IMR-90 (cell line): ENCODE results near the gene STRA6. TPM values are rescaled to one million over a fixed set of nuclear protein-coding genes. Genes with fewer than 3 reads are reported as not detected.
A peak's percentile ranks its signal among the peaks of the same experiment; 100 is the strongest.

Experiments used
- ATAC-seq: fragments of 200-7000 bp; cut with Tn5 transposase; 2 replicates; pipeline ENCODE4 v1.9.1; 2020; ENCODE audit warnings: low read depth, mild to moderate bottlenecking, moderate library complexity
- BruUV-seq: library from RNA; stranded (reverse); fragments of 400-500 nt; replicated peaks from 2 replicates; lab custom pipeline; 2021; lab: Mats Ljungman, UMichigan
- CTCF ChIA-PET: fragments of 300-600 bp; formaldehyde crosslinking; extraction: SDS; loops from one replicate; lab custom pipeline; 2021; ENCODE audit warnings: antibody characterized with exemption; lab: Yijun Ruan, JAX
- POLR2A ChIA-PET: fragments of 300-600 bp; sonication (Branson Sonifier 250); formaldehyde crosslinking; loops from one replicate; lab custom pipeline; 2022; ENCODE audit warnings: antibody characterized with exemption; ENCODE audit not compliant: unreplicated experiment; lab: Charles Lee
- DNase-seq: peaks from one replicate; pipeline ENCODE4 v3.0.0; 2013
- H2AFZ ChIP-seq: replicated peaks from 2 replicates; pipeline ENCODE3; 2013; ENCODE audit warnings: low read length, mild to moderate bottlenecking; ENCODE audit not compliant: poor library complexity
- H2AK5ac ChIP-seq: 2 replicates; pipeline ENCODE4 v1.6.1; 2013; ENCODE audit warnings: low read depth, low read length, inconsistent platforms
- H2AK9ac ChIP-seq: replicated peaks from 2 replicates; pipeline ENCODE3; 2013; ENCODE audit warnings: mild to moderate bottlenecking, low read depth, low read length, moderate library complexity; ENCODE audit not compliant: poor library complexity
- H2BK120ac ChIP-seq: 2 replicates; pipeline ENCODE4 v1.6.1; 2013; ENCODE audit warnings: low read depth, low read length, inconsistent platforms
- H2BK15ac ChIP-seq: 3 replicates; pipeline ENCODE4 v1.6.1; 2013; ENCODE audit warnings: low read depth, low read length, inconsistent platforms
- H2BK20ac ChIP-seq: 2 replicates; pipeline ENCODE4 v1.6.1; 2013; ENCODE audit warnings: low read depth, mild to moderate bottlenecking, inconsistent platforms, low read length, moderate library complexity
- H2BK5ac ChIP-seq: 2 replicates; pipeline ENCODE4 v1.6.1; 2013; ENCODE audit warnings: mild to moderate bottlenecking, low read depth, low read length, inconsistent platforms; ENCODE audit not compliant: poor library complexity, severe bottlenecking
- H3K14ac ChIP-seq: replicated peaks from 2 replicates; pipeline ENCODE4 v1.6.1; 2013; ENCODE audit warnings: low read depth, low read length, inconsistent platforms
- H3K18ac ChIP-seq: 2 replicates; pipeline ENCODE4 v1.6.1; 2013; ENCODE audit warnings: low read depth, low read length, control low read depth
- H3K23ac ChIP-seq: 2 replicates; pipeline ENCODE4 v1.6.1; 2013; ENCODE audit warnings: low read depth, low read length, inconsistent platforms
- H3K27ac ChIP-seq: 2 replicates; pipeline ENCODE4 v1.5.1; 2013; ENCODE audit warnings: mild to moderate bottlenecking, control low read depth, low read length; ENCODE audit not compliant: insufficient read depth
- H3K27me3 ChIP-seq: 2 replicates; pipeline ENCODE4 v1.6.1; 2013; ENCODE audit warnings: low read length; ENCODE audit not compliant: control insufficient read depth, insufficient read depth
- H3K36me3 ChIP-seq: 2 replicates; pipeline ENCODE4 v1.6.1; 2013; ENCODE audit warnings: low read length, mixed read lengths; ENCODE audit not compliant: control insufficient read depth, insufficient read depth
- H3K4ac ChIP-seq: 2 replicates; pipeline ENCODE4 v1.6.1; 2013; ENCODE audit warnings: low read depth, low read length, inconsistent platforms
- H3K4me1 ChIP-seq: 2 replicates; pipeline ENCODE4 v1.6.1; 2013; ENCODE audit warnings: low read length, mixed read lengths; ENCODE audit not compliant: control insufficient read depth, insufficient read depth
- H3K4me2 ChIP-seq: 2 replicates; pipeline ENCODE4 v1.6.1; 2013; ENCODE audit warnings: low read depth, mild to moderate bottlenecking, control low read depth, low read length, moderate library complexity
- H3K4me3 ChIP-seq: 2 replicates; pipeline ENCODE4 v1.5.1; 2013; ENCODE audit warnings: low read depth, mild to moderate bottlenecking, control low read depth, low read length, moderate library complexity; ENCODE audit not compliant: insufficient read depth
- H3K56ac ChIP-seq: 2 replicates; pipeline ENCODE4 v1.6.1; 2013; ENCODE audit warnings: low read length, inconsistent platforms; ENCODE audit not compliant: insufficient read depth; ENCODE audit errors: extremely low read depth
- H3K79me1 ChIP-seq, 2 experiments: 2 replicates each; pipeline ENCODE4 v1.6.1; 2013; ENCODE audit warnings: low read length in 2 of 2, inconsistent platforms in 1 of 2, low read depth in 1 of 2
- H3K9ac ChIP-seq: 2 replicates; pipeline ENCODE4 v1.6.1; 2013; ENCODE audit warnings: low read depth, low read length, control low read depth
- H3K9me1 ChIP-seq: 2 replicates; pipeline ENCODE4 v1.6.1; 2013; ENCODE audit warnings: low read length, inconsistent platforms; ENCODE audit not compliant: insufficient read depth
- H3K9me3 ChIP-seq: 2 replicates; pipeline ENCODE4 v1.6.1; 2013; ENCODE audit warnings: low read length; ENCODE audit not compliant: control insufficient read depth, insufficient read depth
- H4K20me1 ChIP-seq: 2 replicates; pipeline ENCODE4 v1.6.1; 2013; ENCODE audit warnings: low read length, inconsistent platforms; ENCODE audit not compliant: insufficient read depth
- H4K5ac ChIP-seq: 2 replicates; pipeline ENCODE4 v1.6.1; 2013; ENCODE audit warnings: mild to moderate bottlenecking, low read depth, low read length, control low read depth
- H4K8ac ChIP-seq, 2 experiments: 2 replicates each; pipeline ENCODE4 v1.6.1; 2013; ENCODE audit warnings: low read depth in 2 of 2, low read length in 2 of 2, control low read depth in 1 of 2, inconsistent platforms in 1 of 2
- H4K91ac ChIP-seq: 2 replicates; pipeline ENCODE4 v1.6.1; 2013; ENCODE audit warnings: low read depth, low read length, inconsistent platforms; ENCODE audit not compliant: insufficient read depth
- BHLHE40 ChIP-seq: fragments of 150-350 bp; IDR thresholded peaks from 2 replicates; pipeline ENCODE4 v1.6.1; 2016; ENCODE audit warnings: mild to moderate bottlenecking, low read depth, low read length
- CEBPB ChIP-seq: IDR thresholded peaks from 2 replicates; pipeline ENCODE4 v1.6.1; 2012; ENCODE audit warnings: low read depth, low read length, improper control_type of control experiment
- CHD1 ChIP-seq: IDR thresholded peaks from 2 replicates; pipeline ENCODE4 v1.6.1; 2012; ENCODE audit warnings: low read depth, low read length, improper control_type of control experiment
- CTCF ChIP-seq: conservative IDR thresholded peaks from 2 replicates; pipeline ENCODE4 v1.5.1; 2012; ENCODE audit warnings: mild to moderate bottlenecking, low read depth, low read length, improper control_type of control experiment
- MAFK ChIP-seq: IDR thresholded peaks from 2 replicates; pipeline ENCODE4 v1.6.1; 2012; ENCODE audit warnings: low read depth, low read length, improper control_type of control experiment
- MAZ ChIP-seq: IDR thresholded peaks from 2 replicates; pipeline ENCODE4 v1.6.1; 2012; ENCODE audit warnings: low read depth, mild to moderate bottlenecking, low read length, improper control_type of control experiment, moderate library complexity, borderline replicate concordance
- MXI1 ChIP-seq: IDR thresholded peaks from 2 replicates; pipeline ENCODE4 v1.6.1; 2012; ENCODE audit warnings: low read depth, mild to moderate bottlenecking, low read length, moderate library complexity, borderline replicate concordance
- NFE2L2 ChIP-seq: fragments of 150-350 bp; IDR thresholded peaks from 2 replicates; pipeline ENCODE4 v1.6.1; 2016; ENCODE audit warnings: low read depth, mild to moderate bottlenecking, low read length
- POLR2A ChIP-seq: IDR thresholded peaks from 2 replicates; pipeline ENCODE4 v1.6.1; 2012; ENCODE audit warnings: mild to moderate bottlenecking, low read depth, low read length
- RAD21 ChIP-seq: IDR thresholded peaks from 2 replicates; pipeline ENCODE4 v1.6.1; 2012; ENCODE audit warnings: low read length, improper control_type of control experiment
- RCOR1 ChIP-seq: IDR thresholded peaks from 2 replicates; pipeline ENCODE4 v1.6.1; 2012; ENCODE audit warnings: mild to moderate bottlenecking, low read length, improper control_type of control experiment; ENCODE audit not compliant: insufficient replicate concordance
- RFX5 ChIP-seq: IDR thresholded peaks from 2 replicates; pipeline ENCODE4 v1.8.0; 2012; ENCODE audit warnings: low read depth, mild to moderate bottlenecking, low read length, moderate library complexity
- SMC3 ChIP-seq: fragments of 150-350 bp; IDR thresholded peaks from 2 replicates; pipeline ENCODE4 v1.6.1; 2016; ENCODE audit warnings: low read depth, mild to moderate bottlenecking, antibody characterized with exemption, low read length, moderate library complexity
- WGBS, 2 experiments: methylation state at CpG; one replicate each; pipeline versions ENCODE4 v1.1.5 to v1.1.7; 2013; ENCODE audit warnings: missing lambda C conversion rate in 2 of 2; ENCODE audit not compliant: insufficient read length in 1 of 2; ENCODE audit errors: extremely low coverage in 2 of 2; 5-methylcytosine and 5-hydroxymethylcytosine counted together
- dilution Hi-C: fragments of 300-500 bp; cut with HindIII; formaldehyde crosslinking; loops from one replicate; pipeline ENCODE4 v1.14.3; 2018; ENCODE audit warnings: low sequenced_read_pairs; ENCODE audit not compliant: unreplicated experiment
- in situ Hi-C: fragments of 300-500 bp; cut with MboI; formaldehyde crosslinking; loops from 3 replicates; pipeline ENCODE4 v1.14.3; 2019; ENCODE audit warnings: low sequenced_read_pairs, inconsistent platforms, mixed read lengths
- intact Hi-C: fragments of 100-400 bp; cut with micrococcal nuclease; formaldehyde crosslinking; loops from 2 replicates; pipeline ENCODE4 v1.10.0; 2022
- polyA plus RNA-seq, 3 experiments: library from polyadenylated mRNA; depleted of rRNA; stranded (reverse); fragments of >200 nt; gene quantifications; 2 replicates each; pipeline ENCODE4 v1.2.3, GENCODE V29; 2012; ENCODE audit warnings: low replicate concordance in 1 of 3
- total RNA-seq: library from RNA; depleted of rRNA; stranded (reverse); fragments of >200 nt; gene quantifications from 2 replicates; pipeline ENCODE4 v1.2.3, GENCODE V29; 2012

Gene STRA6
- total and polyA plus RNA-seq, 2 of the 4 experiments (the other 2 are of a cell fraction): 0.17 TPM; not detected in 1

GRCh38 chr15:74136814-74137536 lies 65.6 kb downstream of the STRA6 start:
- no peak overlapping the region; the same call in 1 of the 2 replicates for H3K23ac ChIP-seq
- no TSS peak for BruUV-seq
- no peak overlapping the region for H4K8ac ChIP-seq
- peak overlapping the region; percentile 48 for H2AFZ ChIP-seq
- no peaks in the 10 kb centered on the region for H3K36me3 ChIP-seq
- no peak overlapping the region for H2AK5ac ChIP-seq
- no peak overlapping the region for H3K14ac ChIP-seq
- no peak overlapping the region for H3K9ac ChIP-seq
- no peak overlapping the region for H3K56ac ChIP-seq
- H4K20me1 ChIP-seq: peaks cover 15% of the 10 kb centered on the region; the same call in 1 of the 2 replicates
- H3K27me3 ChIP-seq: peaks cover 80% of the 10 kb centered on the region
- DNase-seq (no peak), ATAC-seq (no peak)
- in situ Hi-C loops (no loop called here), dilution Hi-C loops (no loop called here), intact Hi-C loops (no loop called here)
- H2BK20ac ChIP-seq: no peak overlapping the region
- no peak overlapping the region for H2AK9ac ChIP-seq
- 30% methylated on average over 7 of the region's 18 CpGs; no CpG with 5 or more reads in 1 of the 2 experiments for WGBS, 2 experiments
- H3K4me1 ChIP-seq: no peaks in the 10 kb centered on the region; the same call in 1 of the 2 replicates
- H4K5ac ChIP-seq: no peak overlapping the region
- no peak overlapping the region for H3K4ac ChIP-seq
- no peaks in the 10 kb centered on the region; the same call in none of the 2 replicates for H3K9me1 ChIP-seq
- no peak overlapping the region for H2BK15ac ChIP-seq
- no peak overlapping the region for H2BK5ac ChIP-seq
- H3K9me3 ChIP-seq: peaks cover 8% of the 10 kb centered on the region
- no peak overlapping the region for H3K27ac ChIP-seq
- peak overlapping the region; percentile 36; the same call in 1 of the 2 replicates for H3K4me2 ChIP-seq
- H3K18ac ChIP-seq: no peak overlapping the region
- ChIA-PET CTCF (no interaction called here), POLR2A (no interaction called here)
- no peak overlapping the region for H2BK120ac ChIP-seq
- no peaks in the 10 kb centered on the region for H3K79me1 ChIP-seq
- TF ChIP-seq CTCF (no peak), RCOR1 (no peak), CEBPB (no peak), NFE2L2 (no peak), MAFK (no peak), MXI1 (no peak), RAD21 (no peak), BHLHE40 (no peak), POLR2A (no peak), SMC3 (no peak), CHD1 (no peak), MAZ (no peak), RFX5 (no peak)
- no peak overlapping the region for H4K91ac ChIP-seq
- no peak overlapping the region; the same call in 1 of the 2 replicates for H3K4me3 ChIP-seq
